SU-DHL-6 (cell line): Measurements from ENCODE around the gene IFT43.

Experiments
- H2AFZ ChIP-seq: fragments of 200-600 bp; sonication (generic); 2 replicates; pipeline ENCODE4 v1.6.1; 2014; ENCODE audit warnings: low read depth, mild to moderate bottlenecking, moderate library complexity, mixed read lengths, antibody characterized with exemption, low read length; ENCODE audit not compliant: severe bottlenecking
- H3F3A ChIP-seq: fragments of 200-600 bp; shearing (Covaris generic); 2 replicates; pipeline ENCODE4 v1.6.0; 2016; ENCODE audit warnings: antibody characterized with exemption, mild to moderate bottlenecking; ENCODE audit not compliant: insufficient read depth
- H3K27ac ChIP-seq: fragments of 200-600 bp; sonication (generic); 2 replicates; pipeline ENCODE4 v1.5.1; 2016; ENCODE audit warnings: low read depth, mild to moderate bottlenecking, low read length, moderate library complexity, mixed read lengths
- H3K27me3 ChIP-seq: fragments of 200-600 bp; sonication (generic), shearing (Covaris generic); 2 replicates; pipeline ENCODE4 v1.6.0; 2014; ENCODE audit warnings: mild to moderate bottlenecking, low read length
- H3K36me3 ChIP-seq: fragments of 200-600 bp; sonication (generic); 2 replicates; pipeline ENCODE4 v1.6.1; 2014; ENCODE audit warnings: mild to moderate bottlenecking, low read length, mixed read lengths
- H3K4me2 ChIP-seq: fragments of 300-600, 200-600 bp; shearing (Covaris generic), sonication (generic); 2 replicates; pipeline ENCODE4 v1.6.0; 2014; ENCODE audit warnings: low read length, low read depth, mild to moderate bottlenecking; ENCODE audit not compliant: poor library complexity, severe bottlenecking
- H3K4me3 ChIP-seq: fragments of 200-600 bp; sonication (generic); 2 replicates; pipeline ENCODE4 v1.5.1; 2014; ENCODE audit warnings: antibody characterized with exemption, low read length, mild to moderate bottlenecking, mixed read lengths; ENCODE audit not compliant: insufficient read depth, poor library complexity, severe bottlenecking
- H3K79me2 ChIP-seq: fragments of 200-600 bp; sonication (generic); 2 replicates; pipeline ENCODE4 v1.6.1; 2014; ENCODE audit warnings: mild to moderate bottlenecking, low read length, moderate library complexity; ENCODE audit not compliant: insufficient read depth
- H3K9ac ChIP-seq: fragments of 200-600 bp; sonication (generic); 2 replicates; pipeline ENCODE4 v1.7.0; 2014; ENCODE audit warnings: mild to moderate bottlenecking, low read length
- H3K9me2 ChIP-seq: fragments of 200-600 bp; sonication (generic); replicated peaks from 2 replicates; pipeline ENCODE4 v1.6.1; 2014; ENCODE audit warnings: low read length; ENCODE audit not compliant: insufficient read depth
- H3K9me3 ChIP-seq: fragments of 200-600 bp; sonication (generic); 2 replicates; pipeline ENCODE4 v1.6.1; 2014; ENCODE audit warnings: low read length, mixed read lengths; ENCODE audit not compliant: insufficient read depth
- H4K20me1 ChIP-seq: fragments of 200-600 bp; sonication (generic); 2 replicates; pipeline ENCODE4 v1.6.1; 2014; ENCODE audit warnings: low read depth, mild to moderate bottlenecking, antibody characterized with exemption, low read length, moderate library complexity, mixed read lengths
- CTCF ChIP-seq: fragments of 200-600 bp; sonication (generic); IDR thresholded peaks from one replicate; pipeline ENCODE4 v1.5.1; 2017; ENCODE audit warnings: antibody characterized with exemption, mild to moderate bottlenecking, low read length, moderate library complexity; ENCODE audit not compliant: insufficient read depth, poor library complexity, severe bottlenecking
- EZH2phosphoT487 ChIP-seq: fragments of 200-600 bp; sonication (generic), shearing (Covaris generic); conservative IDR thresholded peaks from 2 replicates; pipeline ENCODE4 v1.6.1; 2018; ENCODE audit warnings: mild to moderate bottlenecking, antibody characterized with exemption, low read length, moderate library complexity, mixed read lengths

The IFT43 gene

GRCh38 chr14:76106188-76106587 lies 120.6 kb downstream of the IFT43 start:
- no peak overlapping the region for H3K27ac ChIP-seq
- no peak overlapping the region for H2AFZ ChIP-seq
- TF ChIP-seq CTCF (no peak), EZH2phosphoT487 (no peak)
- no peaks in the 10 kb centered on the region for H3K36me3 ChIP-seq
- H3K4me3 ChIP-seq: no peak overlapping the region
- H3F3A ChIP-seq: no peaks in the 10 kb centered on the region
- H3K9me3 ChIP-seq: no peaks in the 10 kb centered on the region
- H3K27me3 ChIP-seq: no peaks in the 10 kb centered on the region
- H3K9ac ChIP-seq: no peak overlapping the region
- H3K9me2 ChIP-seq: no peaks in the 10 kb centered on the region
- H3K4me2 ChIP-seq: no peak overlapping the region
- no peaks in the 10 kb centered on the region for H4K20me1 ChIP-seq
- H3K79me2 ChIP-seq: no peaks in the 10 kb centered on the region

GRCh38 chr14:76109087-76109880 lies 123.7 kb downstream of the IFT43 start:
- Histone ChIP-seq H4K20me1 (no peaks in the 10 kb centered on the region), H3K9me2 (no peaks in the 10 kb centered on the region), H3F3A (no peaks in the 10 kb centered on the region), H3K27me3 (no peaks in the 10 kb centered on the region), H3K4me2 (no peak overlapping the region), H3K9ac (no peak overlapping the region), H3K9me3 (no peaks in the 10 kb centered on the region), H3K36me3 (no peaks in the 10 kb centered on the region), H2AFZ (no peak overlapping the region), H3K27ac (no peak overlapping the region), H3K79me2 (no peaks in the 10 kb centered on the region), H3K4me3 (no peak overlapping the region)
- TF ChIP-seq EZH2phosphoT487 (no peak), CTCF (no peak)

DNA sequence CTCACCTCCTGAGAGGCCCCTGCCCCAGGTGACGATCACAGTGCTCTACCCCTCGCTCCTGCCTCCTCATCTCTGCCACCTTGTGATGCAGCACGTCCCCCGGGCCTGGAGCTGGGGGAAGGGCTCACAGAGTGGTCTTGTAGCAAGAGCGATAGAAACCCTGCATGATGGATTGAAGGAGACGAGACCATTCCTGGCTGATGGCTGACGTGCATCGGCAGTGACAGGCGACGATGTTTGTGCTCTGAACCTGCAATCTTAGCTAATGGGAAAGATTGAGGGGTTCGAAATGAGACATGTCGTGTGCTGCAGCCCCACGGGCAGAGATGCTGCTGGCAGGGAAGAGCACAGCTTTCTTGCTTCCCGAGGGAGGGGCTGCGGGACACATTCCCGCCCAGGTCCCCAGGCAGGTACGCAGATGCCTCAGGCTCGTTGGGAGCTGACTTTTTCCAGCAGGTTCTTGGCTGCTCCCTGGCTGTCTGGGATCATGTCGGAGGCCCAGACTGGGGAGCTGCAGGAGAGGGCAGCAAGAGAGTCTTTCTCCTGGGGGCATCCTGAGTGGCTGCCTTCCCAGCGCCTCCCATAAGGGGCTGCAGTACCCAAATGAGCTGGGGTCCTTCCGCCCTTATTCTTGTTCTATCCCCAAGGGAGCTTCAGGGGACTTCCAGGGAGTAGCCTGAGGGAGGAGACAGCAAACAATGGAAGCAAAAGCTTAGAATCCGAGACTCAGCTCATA lies 127.5 kb downstream of the IFT43 start:
- H3K4me3 ChIP-seq: no peak overlapping the region
- no peaks in the 10 kb centered on the region for H3K36me3 ChIP-seq
- no peak overlapping the region for H3K27ac ChIP-seq
- no peaks in the 10 kb centered on the region for H3K9me2 ChIP-seq
- H3K9ac ChIP-seq: no peak overlapping the region
- H4K20me1 ChIP-seq: no peaks in the 10 kb centered on the region
- H3K27me3 ChIP-seq: no peaks in the 10 kb centered on the region
- no peaks in the 10 kb centered on the region for H3K9me3 ChIP-seq
- no peak overlapping the region for H2AFZ ChIP-seq
- TF ChIP-seq CTCF (no peak), EZH2phosphoT487 (no peak)
- H3K4me2 ChIP-seq: no peak overlapping the region
- no peaks in the 10 kb centered on the region for H3K79me2 ChIP-seq
- no peaks in the 10 kb centered on the region for H3F3A ChIP-seq
